HG03521 (cell line): ENCODE measurements around the gene PBX3.

Source experiments
- ATAC-seq: cut with Tn5 transposase; IDR thresholded peaks from one replicate; pipeline ENCODE4 v1.9.1; 2021; ENCODE audit warnings: mild to moderate bottlenecking, moderate library complexity; ENCODE audit not compliant: unreplicated experiment

Gene PBX3

GRCh38 chr9:125820100-125820804 is 73.1 kb downstream of the PBX3 start:
- ATAC-seq: no peak

- ATAC-seq: no peak
Observed at GRCh38 chr9:125821078-125821477, 73.9 kb downstream of the PBX3 start.

GRCh38 chr9:125822160-125822559 is 75.0 kb downstream of the PBX3 start:
- no peak for ATAC-seq

- ATAC-seq: no peak
Observed at GRCh38 chr9:125822902-125823301, 75.7 kb downstream of the PBX3 start.

GRCh38 chr9:125823874-125824406 is 76.8 kb downstream of the PBX3 start:
- peak; percentile 64 for ATAC-seq

- no peak for ATAC-seq
Observed at GRCh38 chr9:125825762-125826161, 78.6 kb downstream of the PBX3 start.

GRCh38 chr9:125826850-125827249 is 79.7 kb downstream of the PBX3 start:
- ATAC-seq: no peak

- no peak for ATAC-seq
Observed at GRCh38 chr9:125829743-125830142, 82.6 kb downstream of the PBX3 start.

GRCh38 chr9:125831054-125831453 is 83.9 kb downstream of the PBX3 start:
- ATAC-seq: no peak

- no peak for ATAC-seq
Observed at GRCh38 chr9:125831616-125832015, 84.4 kb downstream of the PBX3 start.

- no peak for ATAC-seq
Observed at GRCh38 chr9:125835655-125836054, 88.5 kb downstream of the PBX3 start.

- no peak for ATAC-seq
Observed at GRCh38 chr9:125839317-125839716, 92.1 kb downstream of the PBX3 start.

- ATAC-seq: no peak
Observed at GRCh38 chr9:125841444-125841843, 94.3 kb downstream of the PBX3 start.

- no peak for ATAC-seq
Observed at GRCh38 chr9:125842242-125842641, 95.1 kb downstream of the PBX3 start.

GRCh38 chr9:125843646-125844045 is 96.5 kb downstream of the PBX3 start:
- no peak for ATAC-seq

- no peak for ATAC-seq
Observed at GRCh38 chr9:125844611-125845010, 97.4 kb downstream of the PBX3 start.

GRCh38 chr9:125845271-125845808 is 98.2 kb downstream of the PBX3 start:
- no peak for ATAC-seq

GRCh38 chr9:125847735-125848134 is 100.6 kb downstream of the PBX3 start:
- ATAC-seq: no peak

GRCh38 chr9:125850106-125850632 is 103.0 kb downstream of the PBX3 start:
- no peak for ATAC-seq

GRCh38 chr9:125850763-125851162 is 103.6 kb downstream of the PBX3 start:
- no peak for ATAC-seq

- no peak for ATAC-seq
Observed at GRCh38 chr9:125851979-125852378, 104.8 kb downstream of the PBX3 start.

GRCh38 chr9:125852386-125852785 is 105.2 kb downstream of the PBX3 start:
- no peak for ATAC-seq
